HG03354 (cell line): ENCODE data around the gene KMT2D.

Source experiments
- ATAC-seq: cut with Tn5 transposase; IDR thresholded peaks from one replicate; pipeline ENCODE4 v1.9.1; 2021; ENCODE audit warnings: mild to moderate bottlenecking; ENCODE audit not compliant: unreplicated experiment, poor library complexity, severe bottlenecking

The KMT2D gene

GRCh38 chr12:49055978-49056754 is 4.4 kb downstream of the KMT2D start:
- ATAC-seq = peak; percentile 66

DNA sequence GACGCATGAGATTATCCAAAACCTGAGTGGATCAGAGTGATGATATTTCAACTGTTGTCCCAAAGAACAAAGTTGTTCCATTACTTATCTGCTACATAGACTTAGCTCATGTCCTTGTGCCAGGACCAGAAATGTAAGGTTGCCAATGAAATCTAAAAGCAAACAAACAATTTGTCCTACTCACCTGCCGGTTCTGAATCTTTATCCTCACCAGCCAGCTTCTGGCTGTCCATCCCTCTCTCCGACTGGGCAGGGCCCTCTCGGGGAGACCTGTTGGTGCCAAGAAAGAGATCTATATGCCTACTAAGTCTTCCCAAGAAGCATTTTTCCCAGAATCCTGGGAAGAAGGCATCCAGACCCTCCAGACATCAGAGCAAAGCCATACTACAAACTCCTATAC is 5.5 kb downstream of the KMT2D start:
- no peak for ATAC-seq

DNA sequence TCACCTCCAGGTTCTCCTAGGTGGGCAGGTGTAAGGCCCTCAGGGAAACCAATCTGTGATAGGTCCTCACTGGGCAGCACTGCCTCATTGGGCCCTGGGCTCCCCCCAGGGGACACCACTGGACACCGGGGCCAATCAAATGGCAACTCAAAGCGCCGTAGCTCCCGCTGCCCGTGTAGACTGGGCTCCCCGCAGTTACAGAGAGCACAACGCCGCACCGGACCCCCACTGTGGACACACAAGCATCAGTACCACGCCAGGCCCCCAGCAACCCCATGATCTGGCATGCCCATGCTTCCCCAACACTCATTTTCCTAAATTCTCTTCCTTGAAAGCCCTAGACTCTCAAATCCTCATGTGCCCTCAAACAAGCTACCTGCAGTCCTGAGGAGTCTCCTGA is 6.1 kb downstream of the KMT2D start:
- ATAC-seq = no peak

GRCh38 chr12:49054096-49054495 is 6.5 kb downstream of the KMT2D start:
- ATAC-seq = no peak

DNA sequence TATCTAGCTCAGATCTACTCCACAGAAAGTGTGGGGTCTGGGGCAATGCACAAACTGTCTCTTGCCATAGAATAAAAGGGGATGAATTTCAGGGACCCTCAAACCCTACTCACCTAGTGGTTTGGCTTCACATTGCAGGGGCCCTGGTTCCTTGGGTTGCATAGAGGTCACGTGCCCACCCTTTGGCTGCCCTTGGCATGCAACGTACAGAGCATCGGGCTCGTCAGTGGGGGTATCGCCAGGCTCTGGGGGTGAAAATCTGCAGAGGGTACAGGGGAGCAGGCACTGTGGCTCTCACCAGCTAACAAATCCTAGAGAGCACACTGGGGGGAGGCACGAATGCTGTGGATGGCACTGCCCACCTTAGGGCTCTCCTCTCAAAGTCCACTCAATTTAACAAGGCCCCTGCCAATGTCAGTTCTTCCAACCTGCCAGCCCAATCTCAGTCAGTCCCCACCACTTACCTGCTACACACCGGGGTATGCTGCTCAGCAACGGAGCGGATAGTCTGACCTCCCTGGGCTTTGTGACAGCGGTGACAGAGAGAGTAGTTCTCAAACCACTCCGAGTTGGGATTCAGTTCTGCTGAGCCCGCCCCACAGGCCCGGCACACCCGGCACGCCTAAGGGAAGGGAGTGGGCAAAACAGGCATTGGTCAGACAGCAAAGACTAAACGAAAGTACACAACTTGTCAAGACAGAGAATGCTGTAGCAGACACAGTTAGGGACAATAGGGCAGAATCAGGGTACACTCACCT is 8.0 kb downstream of the KMT2D start:
- ATAC-seq = no peak

- no peak for ATAC-seq
These were observed 8.7 kb downstream of the KMT2D start for GRCh38 chr12:49051777-49052438.

GRCh38 chr12:49051373-49051764 is 9.2 kb downstream of the KMT2D start:
- no peak for ATAC-seq

DNA sequence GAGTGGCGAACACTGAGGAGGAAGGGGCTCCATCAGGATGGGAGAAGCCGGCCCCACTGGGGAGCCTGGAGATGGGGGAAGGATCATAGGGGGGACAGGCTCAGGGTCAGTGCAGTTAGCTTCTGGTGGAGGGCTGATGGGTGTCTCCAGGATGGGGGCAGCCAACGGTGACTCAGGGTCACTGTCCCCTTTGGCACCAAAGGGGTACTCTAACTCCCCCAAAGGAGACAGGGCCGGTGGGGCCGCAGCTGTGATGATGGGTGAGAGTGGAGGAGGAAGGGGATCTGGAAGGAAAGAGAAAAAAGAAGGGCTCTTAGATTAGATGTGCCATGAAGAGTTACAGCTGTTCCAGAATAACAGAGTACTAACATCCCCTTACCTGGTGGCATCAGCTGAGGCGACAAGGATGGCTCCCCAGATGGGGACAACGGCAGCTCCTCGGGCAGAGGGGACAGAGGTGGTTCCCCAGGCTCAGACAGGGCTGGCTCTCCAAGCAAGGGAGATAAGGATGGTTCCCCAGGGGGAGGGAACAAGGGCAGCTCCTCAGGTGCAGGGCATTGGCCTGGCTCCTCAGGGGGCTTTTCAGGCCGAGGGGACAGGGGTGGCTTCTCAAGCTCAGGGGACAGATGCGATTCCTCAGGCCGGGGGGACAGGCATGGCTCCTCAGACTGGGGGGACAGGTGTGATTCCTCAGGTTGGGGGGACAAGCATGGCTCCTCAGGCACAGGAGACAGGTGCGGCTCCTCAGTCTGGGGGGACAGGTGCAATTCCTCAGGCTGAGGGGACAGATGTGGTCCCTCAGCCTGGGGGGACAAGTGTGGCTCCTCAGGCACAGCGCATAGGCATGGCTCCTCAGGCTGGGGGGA is 9.9 kb downstream of the KMT2D start:
- ATAC-seq = no peak

GRCh38 chr12:49049566-49050224 is 10.9 kb downstream of the KMT2D start:
- no peak for ATAC-seq

- no peak for ATAC-seq
These were observed 11.6 kb downstream of the KMT2D start for GRCh38 chr12:49048953-49049352.

DNA sequence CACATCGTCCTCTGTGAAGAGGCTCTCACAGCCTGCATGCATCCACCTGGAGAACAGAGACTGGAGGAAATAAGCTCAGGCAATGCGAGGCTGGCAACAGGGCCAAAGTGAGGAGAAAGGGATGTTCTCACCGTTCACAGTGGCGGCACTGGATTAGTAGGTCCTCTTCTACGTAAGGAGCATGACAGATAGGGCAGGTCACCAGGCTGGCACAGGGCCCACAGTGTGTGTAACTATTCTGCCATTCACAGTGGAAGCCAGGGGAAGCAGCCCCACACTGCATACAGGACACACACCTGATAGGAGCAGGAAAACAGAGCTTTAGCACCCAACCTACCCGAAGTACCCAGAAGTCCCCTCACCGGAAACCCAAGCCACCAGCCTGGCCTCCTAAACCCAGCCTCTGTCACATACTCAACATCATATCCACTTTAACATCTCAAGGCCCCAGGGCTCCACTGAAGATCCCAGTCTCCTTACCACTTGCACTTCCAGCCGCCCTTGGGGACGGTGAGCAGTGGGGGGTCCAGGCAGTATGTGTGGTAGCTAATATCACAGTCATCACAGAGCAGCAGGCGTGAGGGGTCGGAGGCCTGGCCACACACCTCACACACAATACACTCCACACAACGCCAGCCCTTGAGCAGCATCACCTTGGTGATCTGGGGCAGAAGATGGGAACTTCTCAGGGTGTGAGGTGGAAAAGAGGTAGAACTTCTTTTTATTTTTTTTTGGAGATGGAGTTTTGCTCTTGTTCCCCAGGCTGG is 14.3 kb downstream of the KMT2D start:
- no peak for ATAC-seq

DNA sequence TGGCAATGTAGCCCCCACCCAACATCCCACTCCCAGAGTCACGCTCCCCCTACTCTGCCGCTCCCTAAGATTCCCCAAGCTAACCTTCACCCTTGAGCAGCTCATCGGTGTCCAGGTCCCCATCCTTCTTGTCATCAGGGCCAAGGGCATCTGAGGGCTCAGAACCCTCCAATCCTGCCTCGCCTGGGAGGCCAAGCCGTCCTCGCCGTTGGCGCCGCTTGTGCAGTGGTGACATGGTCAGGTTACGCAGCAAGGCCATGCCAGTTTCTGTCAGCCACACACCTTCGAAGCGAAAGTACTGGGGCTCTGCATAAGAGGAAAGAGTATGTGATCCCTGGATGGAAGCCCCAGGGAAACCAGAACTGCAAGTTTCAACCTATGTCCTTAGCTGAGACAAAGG is 15.9 kb downstream of the KMT2D start:
- ATAC-seq = no peak

- no peak for ATAC-seq
These were observed 16.7 kb downstream of the KMT2D start for GRCh38 chr12:49043856-49044258.

GRCh38 chr12:49043241-49043640 is 17.4 kb downstream of the KMT2D start:
- ATAC-seq = no peak

DNA sequence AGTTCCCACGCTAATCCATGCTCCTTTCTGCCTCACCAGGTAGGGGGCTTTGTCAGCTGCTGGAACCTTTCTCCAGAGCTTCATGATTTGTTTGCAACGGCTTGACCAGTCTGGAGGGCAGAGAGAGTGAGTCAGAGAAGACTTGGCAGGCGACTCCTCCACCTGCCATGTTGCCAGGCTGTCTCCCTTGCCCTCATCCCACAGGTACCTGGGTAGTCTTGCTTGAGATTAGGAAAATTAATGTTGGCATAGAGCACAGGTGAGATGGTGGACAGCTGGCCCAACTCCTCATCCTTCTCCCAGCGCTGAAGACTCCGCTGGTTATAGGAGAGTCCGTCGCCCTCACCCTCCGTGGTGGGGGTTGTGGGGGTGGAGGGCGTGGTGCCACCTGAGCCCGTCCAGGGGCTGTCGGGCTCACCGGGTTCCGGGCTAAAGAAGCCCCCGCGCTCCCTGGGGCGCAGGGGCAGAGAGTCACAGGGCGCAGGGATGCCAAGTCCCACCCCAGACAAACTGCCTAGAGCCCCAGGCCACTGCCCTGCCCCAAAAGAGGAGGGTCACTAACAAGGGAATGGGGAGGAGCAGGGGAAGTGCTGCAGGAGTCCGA is 18.6 kb downstream of the KMT2D start:
- ATAC-seq = no peak

DNA sequence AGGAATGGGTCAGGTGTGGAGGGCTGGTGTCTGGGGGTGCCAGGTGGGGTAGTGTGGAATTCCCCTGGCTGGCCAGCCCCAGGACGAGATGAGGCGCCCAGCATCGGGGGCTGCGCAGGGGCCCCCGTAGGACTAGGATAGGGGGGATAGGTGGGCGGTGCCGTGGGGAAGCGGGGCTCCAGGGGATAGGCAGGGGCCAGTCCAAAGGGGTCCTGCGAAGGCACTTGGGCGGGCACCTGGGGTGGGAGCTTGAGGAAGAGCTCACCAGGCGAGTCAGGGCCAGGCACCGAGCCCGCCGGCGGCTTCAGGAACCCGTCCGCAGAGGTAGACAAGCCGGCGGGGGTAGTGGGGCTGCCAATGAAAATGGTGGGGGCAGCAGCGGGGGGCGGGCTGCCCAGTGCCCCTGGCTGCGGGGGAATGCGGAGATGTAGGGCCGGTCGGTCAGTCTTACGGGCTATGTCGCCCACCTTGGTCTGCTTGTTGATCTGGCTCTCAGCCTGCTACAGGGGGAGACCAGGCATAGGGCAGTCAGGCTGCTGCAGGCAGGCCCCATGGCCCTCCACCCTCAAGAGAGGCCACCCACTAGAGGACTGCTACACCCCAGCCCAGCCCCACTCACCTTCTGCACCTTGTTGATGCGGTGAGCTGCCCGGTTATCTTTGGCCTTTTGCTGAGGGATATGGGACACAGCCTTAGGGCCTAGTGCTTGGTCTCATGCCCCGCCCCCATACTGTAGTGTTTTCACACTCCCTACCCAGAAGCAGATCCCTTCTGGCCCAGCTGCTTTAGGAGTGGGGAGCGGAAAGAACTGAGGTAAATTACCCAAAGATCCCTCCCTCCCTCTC is 19.3 kb downstream of the KMT2D start:
- ATAC-seq = no peak

DNA sequence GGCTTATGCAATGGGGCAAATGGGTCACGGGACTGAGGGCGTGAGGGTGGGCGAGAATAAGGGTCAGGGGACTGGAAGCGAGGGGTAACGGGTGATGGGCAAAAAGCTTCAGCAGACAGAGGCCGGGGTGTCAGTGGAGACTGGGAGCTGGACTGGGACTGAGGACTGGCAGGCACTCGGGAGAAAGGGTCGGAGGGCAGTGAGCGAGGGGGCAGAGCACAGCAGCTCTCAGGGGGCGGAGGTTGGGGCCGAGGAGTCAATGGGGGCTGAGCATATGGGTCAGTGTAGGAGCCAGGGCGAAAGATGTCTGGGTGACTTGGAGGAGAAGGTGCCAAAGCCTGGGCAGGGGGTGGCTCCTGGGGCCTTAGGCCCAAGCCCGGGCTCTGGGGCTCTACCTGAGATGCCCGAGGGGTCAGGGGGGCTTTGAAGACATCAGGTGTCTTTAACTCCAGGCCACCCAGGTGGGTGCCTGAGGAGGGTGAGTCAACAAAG is 20.2 kb downstream of the KMT2D start:
- no peak for ATAC-seq
